ENCODE results near the gene IRF7. TPM values are rescaled to one million over a fixed set of nuclear protein-coding genes. Genes with fewer than 3 reads are reported as not detected.
A peak's percentile ranks its signal among the peaks of the same experiment; 100 is the strongest.

IRF7 gene
- total and polyA plus RNA-seq, 10 donors, result 52.3 to 99.1 (median 83.4) TPM

GRCh38 chr11:639332-639955, 23.7 kb upstream of the IRF7 start:
- Histone ChIP-seq H3K4me3 (peak overlapping the region in 1 of 8 donors; percentile 53), H3K4me1 (peaks cover 12 to 64% (median 41%) of the 10 kb centered on the region in 6 donors), H3K36me3 (peaks cover 0 to 31% (median 13%) of the 10 kb centered on the region in 6 donors), H3K9me3 (no peaks in the 10 kb centered on the region), H3K27ac (no peak overlapping the region), H3K27me3 (replicated peaks in 1 of 7) (peaks cover 0 to 57% (median 47%) of the 10 kb centered on the region in 7 donors)
- intact Hi-C loops (cut with DNase I; ENCODE audit: low total_unique reads), result no loop called here
- 6 to 21% (median 8%) methylated on average over 22 to 80 of the region's 80 CpGs for WGBS, 5 donors
- no peak for DNase-seq
- TF ChIP-seq CTCF (IDR thresholded peaks at IDR 0.05 in 8 of 11, conservative IDR thresholded peaks at IDR 0.05 in 3 of 11) (no peak), POLR2A (IDR thresholded peaks at IDR 0.05) (no peak), POLR2AphosphoS5 (IDR thresholded peaks at IDR 0.05) (peak in 2 of 3 donors; percentile 21 to 29)

- peaks cover 0 to 57% (median 47%) of the 10 kb centered on the region in 7 donors for H3K27me3 ChIP-seq (replicated peaks in 1 of 7)
- TF ChIP-seq POLR2AphosphoS5 (IDR thresholded peaks at IDR 0.05) (no peak), CTCF (IDR thresholded peaks at IDR 0.05 in 8 of 11, conservative IDR thresholded peaks at IDR 0.05 in 3 of 11) (no peak), POLR2A (IDR thresholded peaks at IDR 0.05) (no peak)
- intact Hi-C loops (cut with DNase I; ENCODE audit: low total_unique reads), result no loop called here
- H3K4me3 ChIP-seq, result peak overlapping the region in 1 of 8 donors; percentile 53
- no peak for DNase-seq
- peaks cover 0 to 24% (median 6%) of the 10 kb centered on the region in 6 donors for H3K36me3 ChIP-seq
- H3K9me3 ChIP-seq, result no peaks in the 10 kb centered on the region
- 60 to 71% (median 63%) methylated on average over 27 to 28 of the region's 28 CpGs for WGBS, 5 donors
- peaks cover 12 to 64% (median 41%) of the 10 kb centered on the region in 6 donors for H3K4me1 ChIP-seq
- H3K27ac ChIP-seq, result no peak overlapping the region
These were observed 23.0 kb upstream of the IRF7 start for GRCh38 chr11:638631-639331.

GRCh38 chr11:637593-638521, 22.1 kb upstream of the IRF7 start:
- peaks cover 0 to 57% (median 47%) of the 10 kb centered on the region in 7 donors for H3K27me3 ChIP-seq (replicated peaks in 1 of 7)
- 33 to 51% (median 36%) methylated on average over 36 to 55 of the region's 55 CpGs for WGBS, 5 donors

More at GRCh38 chr11:637593-638521, 22.1 kb upstream of the IRF7 start:
- H3K9me3 ChIP-seq, result no peaks in the 10 kb centered on the region
- TF ChIP-seq POLR2AphosphoS5 (IDR thresholded peaks at IDR 0.05) (peak in 1 of 3 donors; percentile 26), CTCF (IDR thresholded peaks at IDR 0.05 in 8 of 11, conservative IDR thresholded peaks at IDR 0.05 in 3 of 11) (no peak)
- H3K36me3 ChIP-seq, result peaks cover 0 to 15% (median 0%) of the 10 kb centered on the region in 6 donors
- H3K4me1 ChIP-seq, result peaks cover 12 to 64% (median 41%) of the 10 kb centered on the region in 6 donors
- H3K4me3 ChIP-seq, result peak overlapping the region in 6 of 8 donors; percentile 14 to 55 (median 21)
- DNase-seq, result no peak
- intact Hi-C loops (cut with DNase I; ENCODE audit: low total_unique reads), result no loop called here
- no peak overlapping the region for H3K27ac ChIP-seq

Data from spleen (tissue), 11 donors.